Measurements from ENCODE around the gene ABI3BP. TPM values are rescaled to one million over a fixed set of nuclear protein-coding genes. Genes with fewer than 3 reads are reported as not detected.

ABI3BP gene
- total RNA-seq, 1 experiment from 2014 or later = 5.2 TPM

DNA sequence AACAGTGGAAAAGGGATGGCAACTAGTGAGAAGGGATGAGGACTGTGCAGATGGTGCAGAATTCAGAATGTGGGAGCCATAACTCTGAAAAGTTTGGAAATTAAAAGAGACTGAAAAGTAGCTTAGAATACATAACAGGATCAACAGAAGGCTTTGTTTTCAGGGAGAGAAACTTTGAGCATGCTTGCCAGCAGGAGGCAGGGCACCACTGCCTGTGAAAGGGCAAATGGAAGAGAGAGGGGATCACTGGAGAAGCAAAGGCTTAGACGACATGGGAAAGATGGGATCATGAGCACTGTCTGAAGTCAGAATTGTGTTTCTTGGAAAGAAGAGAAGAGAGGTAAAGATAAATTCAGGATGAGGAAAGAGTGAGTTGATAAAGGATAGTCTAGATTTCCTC, 99.6 kb downstream of the ABI3BP start:
- Mint-ChIP-seq H3K27ac (ENCODE audit: unreplicated experiment) (no peak overlapping the region), H3K4me1 (ENCODE audit: low read depth, unreplicated experiment) (peaks cover 16% of the 10 kb centered on the region), H3K4me3 (ENCODE audit: low read depth, unreplicated experiment) (no peak overlapping the region), H3K27me3 (ENCODE audit: unreplicated experiment) (no peaks in the 10 kb centered on the region), H3K36me3 (ENCODE audit: insufficient read depth, unreplicated experiment) (no peaks in the 10 kb centered on the region), H3K9me3 (ENCODE audit: low read depth, unreplicated experiment) (no peaks in the 10 kb centered on the region)
- BruUV-seq (replicated peaks) = no TSS peak
- TF ChIP-seq, protein P1, sequence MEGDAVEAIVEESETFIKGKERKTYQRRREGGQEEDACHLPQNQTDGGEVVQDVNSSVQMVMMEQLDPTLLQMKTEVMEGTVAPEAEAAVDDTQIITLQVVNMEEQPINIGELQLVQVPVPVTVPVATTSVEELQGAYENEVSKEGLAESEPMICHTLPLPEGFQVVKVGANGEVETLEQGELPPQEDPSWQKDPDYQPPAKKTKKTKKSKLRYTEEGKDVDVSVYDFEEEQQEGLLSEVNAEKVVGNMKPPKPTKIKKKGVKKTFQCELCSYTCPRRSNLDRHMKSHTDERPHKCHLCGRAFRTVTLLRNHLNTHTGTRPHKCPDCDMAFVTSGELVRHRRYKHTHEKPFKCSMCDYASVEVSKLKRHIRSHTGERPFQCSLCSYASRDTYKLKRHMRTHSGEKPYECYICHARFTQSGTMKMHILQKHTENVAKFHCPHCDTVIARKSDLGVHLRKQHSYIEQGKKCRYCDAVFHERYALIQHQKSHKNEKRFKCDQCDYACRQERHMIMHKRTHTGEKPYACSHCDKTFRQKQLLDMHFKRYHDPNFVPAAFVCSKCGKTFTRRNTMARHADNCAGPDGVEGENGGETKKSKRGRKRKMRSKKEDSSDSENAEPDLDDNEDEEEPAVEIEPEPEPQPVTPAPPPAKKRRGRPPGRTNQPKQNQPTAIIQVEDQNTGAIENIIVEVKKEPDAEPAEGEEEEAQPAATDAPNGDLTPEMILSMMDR (IDR thresholded peaks at IDR 0.05; ENCODE audit: unreplicated experiment) = peak; percentile 18
- intact Hi-C loops (cut with micrococcal nuclease; ENCODE audit: unreplicated experiment) = loop anchor here (1.0 to 5.0 kb wide), 2 partner anchors 179 to 303 kb away; no protein-coding TSS in a partner anchor
- peak; percentile 50 for DNase-seq
- CTCF ChIA-PET = interaction anchor here (0.7 to 1.6 kb wide), 6 partner anchors 99 to 431 kb away, joined by 3 to 21 read pairs (median 4); partner anchors contain the start of gene ABI3BP

DNA sequence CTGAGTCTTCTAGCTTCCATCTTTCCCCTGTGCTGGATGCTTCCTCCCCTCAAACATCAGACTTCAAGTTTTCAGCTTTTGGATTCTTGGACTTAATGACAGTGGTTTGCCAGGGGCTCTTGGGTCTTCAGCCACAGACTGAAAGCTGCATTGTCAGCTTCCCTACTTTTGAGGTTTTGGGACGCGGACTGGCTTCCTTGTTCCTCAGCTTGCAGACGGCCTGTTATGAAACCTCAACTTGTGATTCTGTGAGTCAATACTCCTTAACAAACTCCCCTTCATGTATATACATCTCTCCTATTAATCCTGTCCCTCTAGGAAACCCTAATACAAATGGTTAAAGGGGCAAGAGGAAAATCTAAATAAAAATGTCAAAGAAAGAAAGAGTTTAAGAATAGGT, 100.1 kb downstream of the ABI3BP start:
- intact Hi-C loops (cut with micrococcal nuclease; ENCODE audit: unreplicated experiment) = loop anchor here (1.0 to 5.0 kb wide), 2 partner anchors 179 to 303 kb away; no protein-coding TSS in a partner anchor
- DNase-seq = no peak
- no peak overlapping the region for H3K27ac Mint-ChIP-seq (ENCODE audit: unreplicated experiment)
- no peaks in the 10 kb centered on the region for H3K9me3 Mint-ChIP-seq (ENCODE audit: low read depth, unreplicated experiment)
- H3K36me3 Mint-ChIP-seq (ENCODE audit: insufficient read depth, unreplicated experiment) = no peaks in the 10 kb centered on the region
- no TSS peak for BruUV-seq (replicated peaks)
- no peaks in the 10 kb centered on the region for H3K27me3 Mint-ChIP-seq (ENCODE audit: unreplicated experiment)
- no peak overlapping the region for H3K4me3 Mint-ChIP-seq (ENCODE audit: low read depth, unreplicated experiment)
- peaks cover 11% of the 10 kb centered on the region for H3K4me1 Mint-ChIP-seq (ENCODE audit: low read depth, unreplicated experiment)
- TF ChIP-seq, protein P1 (IDR thresholded peaks at IDR 0.05; ENCODE audit: unreplicated experiment) = no peak
- CTCF ChIA-PET = interaction anchor here (0.7 to 1.6 kb wide), 6 partner anchors 100 to 430 kb away, joined by 3 to 21 read pairs (median 4); partner anchors contain the start of gene ABI3BP

GRCh38 chr3:100891827-100892226, 101.4 kb downstream of the ABI3BP start:
- TF ChIP-seq, protein P1 (IDR thresholded peaks at IDR 0.05; ENCODE audit: unreplicated experiment) = no peak
- CTCF ChIA-PET = interaction anchor here (0.9 kb wide), 1 partner anchor 101 kb away, joined by 3 read pairs; the partner anchor contains the start of gene ABI3BP
- no peaks in the 10 kb centered on the region for H3K36me3 Mint-ChIP-seq (ENCODE audit: insufficient read depth, unreplicated experiment)
- H3K4me3 Mint-ChIP-seq (ENCODE audit: low read depth, unreplicated experiment) = no peak overlapping the region
- peaks cover 8% of the 10 kb centered on the region for H3K4me1 Mint-ChIP-seq (ENCODE audit: low read depth, unreplicated experiment)
- H3K27me3 Mint-ChIP-seq (ENCODE audit: unreplicated experiment) = no peaks in the 10 kb centered on the region
- H3K27ac Mint-ChIP-seq (ENCODE audit: unreplicated experiment) = no peak overlapping the region
- no TSS peak for BruUV-seq (replicated peaks)
- H3K9me3 Mint-ChIP-seq (ENCODE audit: low read depth, unreplicated experiment) = no peaks in the 10 kb centered on the region
- intact Hi-C loops (cut with micrococcal nuclease; ENCODE audit: unreplicated experiment) = loop anchor here (5.0 kb wide), 1 partner anchor 180 kb away; no protein-coding TSS in a partner anchor
- DNase-seq = no peak

DNA sequence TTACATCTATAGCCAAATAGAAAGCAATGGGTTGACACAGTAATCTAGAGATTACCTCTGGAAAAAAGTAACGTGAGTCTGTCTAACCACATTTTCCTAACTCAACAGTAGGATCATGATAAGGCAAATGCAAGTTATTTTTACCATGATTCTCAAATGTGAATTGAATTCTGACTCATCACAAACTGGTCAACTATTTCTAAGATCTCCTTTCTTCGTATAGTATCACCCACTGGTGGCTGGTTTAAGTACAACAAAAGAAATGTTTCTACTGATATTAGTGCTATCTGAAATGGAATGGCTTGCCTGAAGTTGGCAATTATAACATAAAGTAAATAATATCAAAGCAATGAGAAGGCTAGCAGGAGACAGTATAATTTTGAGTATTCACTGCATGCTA, 102.2 kb downstream of the ABI3BP start:
- H3K9me3 Mint-ChIP-seq (ENCODE audit: low read depth, unreplicated experiment) = no peaks in the 10 kb centered on the region
- peaks cover 8% of the 10 kb centered on the region for H3K4me1 Mint-ChIP-seq (ENCODE audit: low read depth, unreplicated experiment)
- TF ChIP-seq, protein P1 (IDR thresholded peaks at IDR 0.05; ENCODE audit: unreplicated experiment) = no peak
- DNase-seq = no peak
- intact Hi-C loops (cut with micrococcal nuclease; ENCODE audit: unreplicated experiment) = loop anchor here (5.0 kb wide), 1 partner anchor 181 kb away; no protein-coding TSS in a partner anchor
- no peak overlapping the region for H3K27ac Mint-ChIP-seq (ENCODE audit: unreplicated experiment)
- H3K27me3 Mint-ChIP-seq (ENCODE audit: unreplicated experiment) = no peaks in the 10 kb centered on the region
- BruUV-seq (replicated peaks) = no TSS peak
- CTCF ChIA-PET = interaction anchor here (0.9 kb wide), 1 partner anchor 102 kb away, joined by 3 read pairs; the partner anchor contains the start of gene ABI3BP
- no peak overlapping the region for H3K4me3 Mint-ChIP-seq (ENCODE audit: low read depth, unreplicated experiment)
- no peaks in the 10 kb centered on the region for H3K36me3 Mint-ChIP-seq (ENCODE audit: insufficient read depth, unreplicated experiment)

Measured in Calu3 (cell line).